HG02870 (cell line): Measurements from ENCODE around the gene OR5I1.
"Not testable (repeated sequence)": the region's sequence is repeated elsewhere in the genome, so short reads cannot be mapped to it uniquely, and the experiment has no call there.

Experiments used
- ATAC-seq: cut with Tn5 transposase; IDR thresholded peaks from one replicate; pipeline ENCODE4 v1.9.1; 2021; ENCODE audit warnings: mild to moderate bottlenecking, moderate library complexity; ENCODE audit not compliant: unreplicated experiment

The OR5I1 gene

GRCh38 chr11:55936300-55936699 is at the start of gene OR5I1:
OR5I1 (minus strand) TSS chr11:55936400; CDS start chr11:55936400, 0 bp downstream.
- no peak for ATAC-seq

- ATAC-seq: no peak
These were observed 34.7 kb upstream of the OR5I1 start for GRCh38 chr11:55970935-55971334.

- ATAC-seq: no peak
These were observed 33.6 kb upstream of the OR5I1 start, which contains the start of gene OR10AG1 for GRCh38 chr11:55969845-55970244. OR10AG1 (minus strand) TSS chr11:55969945; CDS start chr11:55969907, 38 bp downstream.

GRCh38 chr11:55967914-55968313 is 31.7 kb upstream of the OR5I1 start:
- ATAC-seq: no peak

GRCh38 chr11:55966391-55966790 is 30.2 kb upstream of the OR5I1 start:
- ATAC-seq: no peak

- ATAC-seq: no peak
These were observed 20.3 kb upstream of the OR5I1 start for GRCh38 chr11:55956521-55956920.

- no peak for ATAC-seq
These were observed 13.1 kb upstream of the OR5I1 start for GRCh38 chr11:55949330-55949729.

GRCh38 chr11:55942785-55943392 is 6.7 kb upstream of the OR5I1 start:
- ATAC-seq: peak; percentile 47

GRCh38 chr11:55920537-55920936 is 15.7 kb downstream of the OR5I1 start:
- ATAC-seq: no peak

GRCh38 chr11:55914482-55914881 is 21.7 kb downstream of the OR5I1 start, which contains the start of gene OR5W2:
OR5W2 (minus strand) TSS chr11:55914582; CDS start chr11:55914582, 0 bp downstream.
- ATAC-seq: no peak

- ATAC-seq: no peak
These were observed 33.9 kb downstream of the OR5I1 start for GRCh38 chr11:55902308-55902707.

- no peak for ATAC-seq
These were observed 41.0 kb downstream of the OR5I1 start for GRCh38 chr11:55895216-55895615.

- ATAC-seq: not testable (repeated sequence)
These were observed 50.7 kb downstream of the OR5I1 start for GRCh38 chr11:55885481-55885880.
